GM21360 (cell line): ENCODE data around the gene EHMT1.
A peak's percentile ranks its signal among the peaks of the same experiment; 100 is the strongest.

ENCODE experiments used
- ATAC-seq: cut with Tn5 transposase; IDR thresholded peaks from one replicate; pipeline ENCODE4 v1.9.1; 2021; ENCODE audit warnings: mild to moderate bottlenecking, moderate library complexity; ENCODE audit not compliant: unreplicated experiment

The EHMT1 gene

GRCh38 chr9:137733429-137733828 is 114.6 kb downstream of the EHMT1 start:
- no peak for ATAC-seq

GRCh38 chr9:137734181-137734580 is 115.4 kb downstream of the EHMT1 start:
- ATAC-seq, result no peak

- peak; percentile 80 for ATAC-seq
These were observed 119.4 kb downstream of the EHMT1 start for GRCh38 chr9:137738182-137738696.

- ATAC-seq, result no peak
These were observed 119.9 kb downstream of the EHMT1 start for GRCh38 chr9:137738703-137739102.

- ATAC-seq, result no peak
These were observed 120.8 kb downstream of the EHMT1 start for GRCh38 chr9:137739371-137740309.

GRCh38 chr9:137740312-137740711 is 121.5 kb downstream of the EHMT1 start:
- ATAC-seq, result no peak

GRCh38 chr9:137741330-137741729 is 122.5 kb downstream of the EHMT1 start:
- no peak for ATAC-seq

- no peak for ATAC-seq
These were observed 123.9 kb downstream of the EHMT1 start for GRCh38 chr9:137742698-137743097.

GRCh38 chr9:137743695-137744094 is 124.9 kb downstream of the EHMT1 start:
- ATAC-seq, result no peak

GRCh38 chr9:137744632-137745183 is 125.9 kb downstream of the EHMT1 start:
- ATAC-seq, result no peak

GRCh38 chr9:137745541-137745991 is 126.8 kb downstream of the EHMT1 start:
- peak; percentile 69 for ATAC-seq

- ATAC-seq, result no peak
These were observed 129.5 kb downstream of the EHMT1 start for GRCh38 chr9:137748311-137748710.

- no peak for ATAC-seq
These were observed 129.9 kb downstream of the EHMT1 start for GRCh38 chr9:137748741-137749140.

GRCh38 chr9:137749511-137749910 is 130.7 kb downstream of the EHMT1 start:
- ATAC-seq, result no peak

- no peak for ATAC-seq
These were observed 131.2 kb downstream of the EHMT1 start for GRCh38 chr9:137750007-137750406.

- ATAC-seq, result no peak
These were observed 131.8 kb downstream of the EHMT1 start for GRCh38 chr9:137750566-137750965.

- no peak for ATAC-seq
These were observed 132.8 kb downstream of the EHMT1 start for GRCh38 chr9:137751616-137752015.

GRCh38 chr9:137752426-137752825 is 133.6 kb downstream of the EHMT1 start:
- no peak for ATAC-seq

- ATAC-seq, result no peak
These were observed 134.5 kb downstream of the EHMT1 start for GRCh38 chr9:137753192-137753765.

- no peak for ATAC-seq
These were observed 136.6 kb downstream of the EHMT1 start for GRCh38 chr9:137755261-137755927.
